ENCODE data around the gene MGMT. TPM values are rescaled to one million over a fixed set of nuclear protein-coding genes. Genes with fewer than 3 reads are reported as not detected.

The MGMT gene
- total RNA-seq, 2 donors from 2014 or later = 14.6 to 17.2 TPM

DNA sequence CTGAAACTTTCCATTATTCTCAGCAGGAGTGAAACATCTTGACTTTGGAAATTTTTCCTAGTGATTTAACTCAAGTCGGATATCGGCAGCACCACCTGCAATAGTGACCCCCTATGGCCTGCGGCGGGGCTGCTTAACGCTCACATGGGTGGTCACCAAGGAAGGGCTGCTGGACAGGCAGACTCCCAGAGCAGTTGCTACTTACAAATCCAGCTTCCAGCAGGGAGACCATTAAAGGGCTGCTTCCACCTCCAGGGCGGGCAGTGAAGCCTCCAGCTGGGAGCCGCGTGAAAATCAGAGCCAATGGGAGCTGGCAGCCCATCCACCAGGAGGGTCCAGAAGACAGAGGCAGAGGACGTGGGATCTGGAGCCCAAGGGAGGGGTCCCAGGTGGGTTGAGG is 122.5 kb downstream of the MGMT start:
- Mint-ChIP-seq H3K4me3 (no peak overlapping the region), H3K27me3 (no peaks in the 10 kb centered on the region), H3K36me3 (ENCODE audit: low read depth) (no peaks in the 10 kb centered on the region), H3K27ac (no peak overlapping the region), H3K4me1 (no peaks in the 10 kb centered on the region)
- peaks cover 5% of the 10 kb centered on the region for H3K9me3 ChIP-seq (ENCODE audit: control insufficient read depth, low read length, poor library complexity, severe bottlenecking)
- no peak for ATAC-seq
- no peak for DNase-seq

GRCh38 chr10:129593953-129594352 is 126.9 kb downstream of the MGMT start:
- H3K27ac Mint-ChIP-seq = no peak overlapping the region
- no peak overlapping the region for H3K4me3 Mint-ChIP-seq
- ATAC-seq = no peak
- no peak for DNase-seq
- H3K9me3 ChIP-seq (ENCODE audit: control insufficient read depth, low read length, poor library complexity, severe bottlenecking) = peaks cover 3% of the 10 kb centered on the region
- H3K27me3 Mint-ChIP-seq = no peaks in the 10 kb centered on the region
- H3K36me3 Mint-ChIP-seq (ENCODE audit: low read depth) = peaks cover 4% of the 10 kb centered on the region
- H3K4me1 Mint-ChIP-seq = no peaks in the 10 kb centered on the region

GRCh38 chr10:129594811-129595210 is 127.8 kb downstream of the MGMT start:
- Mint-ChIP-seq H3K27ac (no peak overlapping the region), H3K4me3 (no peak overlapping the region), H3K27me3 (no peaks in the 10 kb centered on the region), H3K4me1 (no peaks in the 10 kb centered on the region), H3K36me3 (ENCODE audit: low read depth) (peaks cover 4% of the 10 kb centered on the region)
- DNase-seq (no peak), ATAC-seq (no peak)
- peaks cover 2% of the 10 kb centered on the region for H3K9me3 ChIP-seq (ENCODE audit: control insufficient read depth, low read length, poor library complexity, severe bottlenecking)

DNA sequence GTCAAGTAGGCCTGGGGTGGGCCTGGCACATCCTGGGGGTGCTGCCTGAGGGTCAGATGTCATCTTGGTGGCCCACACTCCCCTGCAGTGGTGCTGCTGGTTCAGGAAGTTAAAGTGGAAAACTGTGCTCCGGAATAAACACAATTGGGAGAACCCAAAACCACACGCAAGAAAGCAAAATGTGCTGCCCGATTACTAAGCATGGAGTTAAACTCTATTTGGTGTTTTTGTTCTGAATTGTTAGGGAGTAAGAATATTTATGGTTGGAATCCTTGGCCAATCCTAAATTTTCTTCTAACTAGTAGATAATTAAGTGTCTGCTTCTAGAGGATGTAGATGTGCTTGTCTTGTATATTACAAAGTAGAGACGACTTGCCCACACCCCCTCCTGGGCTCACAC is 131.4 kb downstream of the MGMT start:
- ATAC-seq (no peak), DNase-seq (no peak)
- Mint-ChIP-seq H3K27ac (no peak overlapping the region), H3K27me3 (no peaks in the 10 kb centered on the region), H3K36me3 (ENCODE audit: low read depth) (peaks cover 4% of the 10 kb centered on the region), H3K4me3 (no peak overlapping the region), H3K4me1 (no peaks in the 10 kb centered on the region)
- peaks cover 5% of the 10 kb centered on the region for H3K9me3 ChIP-seq (ENCODE audit: control insufficient read depth, low read length, poor library complexity, severe bottlenecking)

- no peaks in the 10 kb centered on the region for H3K4me1 Mint-ChIP-seq
- H3K27ac Mint-ChIP-seq = no peak overlapping the region
- DNase-seq = no peak
- peaks cover 5% of the 10 kb centered on the region for H3K9me3 ChIP-seq (ENCODE audit: control insufficient read depth, low read length, poor library complexity, severe bottlenecking)
- no peak overlapping the region for H3K4me3 Mint-ChIP-seq
- ATAC-seq = no peak
- H3K27me3 Mint-ChIP-seq = no peaks in the 10 kb centered on the region
- peaks cover 6% of the 10 kb centered on the region for H3K36me3 Mint-ChIP-seq (ENCODE audit: low read depth)
Observed at GRCh38 chr10:129599160-129599559, 132.1 kb downstream of the MGMT start.

GRCh38 chr10:129601737-129602136 is 134.7 kb downstream of the MGMT start:
- peaks cover 3% of the 10 kb centered on the region for H3K36me3 Mint-ChIP-seq (ENCODE audit: low read depth)
- H3K27ac Mint-ChIP-seq = no peak overlapping the region
- no peaks in the 10 kb centered on the region for H3K4me1 Mint-ChIP-seq
- DNase-seq (no peak), ATAC-seq (no peak)
- peaks cover 2% of the 10 kb centered on the region for H3K9me3 ChIP-seq (ENCODE audit: control insufficient read depth, low read length, poor library complexity, severe bottlenecking)
- H3K27me3 Mint-ChIP-seq = no peaks in the 10 kb centered on the region
- H3K4me3 Mint-ChIP-seq = no peak overlapping the region

DNA sequence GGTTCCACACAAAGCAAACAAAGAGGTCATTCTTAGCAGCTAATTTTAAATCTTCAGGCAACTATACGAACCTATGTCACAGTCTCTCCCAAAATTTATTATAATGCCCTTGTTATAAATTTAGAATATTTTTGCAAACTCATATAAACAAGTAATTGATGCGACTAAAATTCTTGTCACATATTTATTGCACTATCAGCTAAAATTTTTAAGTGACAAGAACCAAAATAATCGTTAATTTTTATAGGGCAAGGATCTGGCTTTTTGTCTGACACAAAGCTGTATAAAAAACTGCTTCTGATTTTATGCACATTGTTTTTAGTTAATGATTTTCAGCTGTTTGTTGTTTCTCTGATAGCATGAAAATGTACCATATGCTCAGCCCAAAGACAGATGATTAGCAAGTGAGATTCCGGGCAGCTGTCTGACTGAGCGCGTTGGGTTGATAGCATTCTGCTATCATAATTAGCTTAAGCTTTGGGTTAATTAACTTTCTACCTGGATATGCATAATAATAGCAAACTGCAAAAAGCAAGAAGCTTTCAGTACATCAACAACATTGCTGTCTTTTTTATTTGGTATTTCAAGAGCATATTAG is 136.0 kb downstream of the MGMT start:
- DNase-seq (no peak), ATAC-seq (no peak)
- H3K4me3 Mint-ChIP-seq = no peak overlapping the region
- peaks cover 6% of the 10 kb centered on the region for H3K36me3 Mint-ChIP-seq (ENCODE audit: low read depth)
- H3K27ac Mint-ChIP-seq = no peak overlapping the region
- H3K27me3 Mint-ChIP-seq = no peaks in the 10 kb centered on the region
- H3K4me1 Mint-ChIP-seq = no peaks in the 10 kb centered on the region
- H3K9me3 ChIP-seq (ENCODE audit: control insufficient read depth, low read length, poor library complexity, severe bottlenecking) = peaks cover 2% of the 10 kb centered on the region

- DNase-seq = no peak
- Mint-ChIP-seq H3K4me3 (no peak overlapping the region), H3K27ac (no peak overlapping the region), H3K27me3 (no peaks in the 10 kb centered on the region), H3K36me3 (ENCODE audit: low read depth) (peaks cover 6% of the 10 kb centered on the region), H3K4me1 (peaks cover under 1% of the 10 kb centered on the region)
- ATAC-seq = no peak
- H3K9me3 ChIP-seq (ENCODE audit: control insufficient read depth, low read length, poor library complexity, severe bottlenecking) = peaks cover 2% of the 10 kb centered on the region
Observed at GRCh38 chr10:129604333-129605032, 137.4 kb downstream of the MGMT start.

DNA sequence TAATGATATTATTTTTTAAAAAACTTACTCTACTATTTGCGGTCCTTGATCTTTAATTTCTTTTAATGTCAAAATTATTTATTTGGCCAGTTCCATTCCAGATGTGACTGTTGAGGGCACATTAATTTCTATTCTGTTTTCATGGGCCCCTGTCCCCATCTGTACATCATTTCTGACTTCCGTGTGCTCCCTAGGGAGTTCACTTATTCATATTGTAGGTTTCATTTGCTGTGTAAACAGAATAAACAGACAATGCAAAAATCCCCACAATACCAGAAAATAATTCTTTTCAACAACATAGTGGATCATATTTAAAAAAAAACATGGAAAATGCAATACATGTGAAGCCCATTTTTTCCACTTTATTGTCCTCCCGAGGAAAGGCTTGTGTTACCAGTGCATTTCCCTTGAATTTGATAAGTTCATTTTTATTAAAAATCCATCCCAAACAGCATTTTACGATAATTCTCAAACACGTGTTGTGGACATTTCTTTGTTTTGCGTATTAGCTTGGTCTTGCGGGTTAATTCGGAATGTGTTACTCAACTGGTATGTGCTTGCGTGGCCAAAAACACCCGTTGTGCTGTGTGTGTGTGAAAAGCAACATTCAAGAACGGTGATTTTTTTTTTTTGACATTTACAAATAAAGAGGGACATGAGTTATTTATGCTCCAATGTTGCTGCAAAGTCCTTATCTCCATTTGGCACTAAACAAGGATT is 138.4 kb downstream of the MGMT start:
- no peak for DNase-seq
- peaks cover 3% of the 10 kb centered on the region for H3K4me1 Mint-ChIP-seq
- peak overlapping the region; percentile 16 for H3K27ac Mint-ChIP-seq
- H3K36me3 Mint-ChIP-seq (ENCODE audit: low read depth) = peaks cover 6% of the 10 kb centered on the region
- no peak overlapping the region for H3K4me3 Mint-ChIP-seq
- no peaks in the 10 kb centered on the region for H3K27me3 Mint-ChIP-seq
- peaks cover 2% of the 10 kb centered on the region for H3K9me3 ChIP-seq (ENCODE audit: control insufficient read depth, low read length, poor library complexity, severe bottlenecking)
- no peak for ATAC-seq

- DNase-seq (no peak), ATAC-seq (no peak)
- peaks cover under 1% of the 10 kb centered on the region for H3K9me3 ChIP-seq (ENCODE audit: control insufficient read depth, low read length, poor library complexity, severe bottlenecking)
- peak overlapping the region; percentile 16 for H3K27ac Mint-ChIP-seq
- no peaks in the 10 kb centered on the region for H3K27me3 Mint-ChIP-seq
- no peak overlapping the region for H3K4me3 Mint-ChIP-seq
- H3K4me1 Mint-ChIP-seq = peaks cover 3% of the 10 kb centered on the region
- peaks cover 6% of the 10 kb centered on the region for H3K36me3 Mint-ChIP-seq (ENCODE audit: low read depth)
Observed at GRCh38 chr10:129605986-129606518, 139.0 kb downstream of the MGMT start.

GRCh38 chr10:129607607-129608109 is 140.6 kb downstream of the MGMT start:
- H3K9me3 ChIP-seq (ENCODE audit: control insufficient read depth, low read length, poor library complexity, severe bottlenecking) = no peaks in the 10 kb centered on the region
- ATAC-seq (no peak), DNase-seq (no peak)
- peaks cover 3% of the 10 kb centered on the region for H3K4me1 Mint-ChIP-seq
- H3K27me3 Mint-ChIP-seq = no peaks in the 10 kb centered on the region
- peaks cover 6% of the 10 kb centered on the region for H3K36me3 Mint-ChIP-seq (ENCODE audit: low read depth)
- no peak overlapping the region for H3K4me3 Mint-ChIP-seq
- no peak overlapping the region for H3K27ac Mint-ChIP-seq

DNA sequence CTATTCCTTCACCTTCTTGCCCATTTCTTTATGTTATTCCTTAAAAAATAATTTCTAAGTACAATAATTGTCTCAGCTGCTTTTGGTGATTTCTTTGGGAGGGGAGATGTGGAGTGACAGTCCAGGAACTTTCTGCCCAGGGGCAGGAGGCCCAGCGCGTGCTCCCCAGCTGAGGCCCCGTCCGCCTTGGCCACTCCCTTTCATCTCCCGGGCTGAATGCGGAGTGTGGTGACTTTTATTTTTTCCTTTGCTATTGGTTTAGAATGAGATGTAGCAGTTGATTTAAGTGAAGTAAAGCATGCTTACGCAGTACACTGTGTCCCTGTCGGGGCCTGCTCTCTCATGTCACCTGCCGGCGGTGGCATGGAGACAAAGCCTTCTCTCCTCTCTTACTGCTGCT is 141.6 kb downstream of the MGMT start:
- DNase-seq (no peak), ATAC-seq (no peak)
- peaks cover 3% of the 10 kb centered on the region for H3K4me1 Mint-ChIP-seq
- no peak overlapping the region for H3K27ac Mint-ChIP-seq
- no peak overlapping the region for H3K4me3 Mint-ChIP-seq
- H3K9me3 ChIP-seq (ENCODE audit: control insufficient read depth, low read length, poor library complexity, severe bottlenecking) = no peaks in the 10 kb centered on the region
- peaks cover 6% of the 10 kb centered on the region for H3K36me3 Mint-ChIP-seq (ENCODE audit: low read depth)
- no peaks in the 10 kb centered on the region for H3K27me3 Mint-ChIP-seq

GRCh38 chr10:129609551-129609950 is 142.5 kb downstream of the MGMT start:
- H3K36me3 Mint-ChIP-seq (ENCODE audit: low read depth) = peaks cover 3% of the 10 kb centered on the region
- peaks cover 3% of the 10 kb centered on the region for H3K4me1 Mint-ChIP-seq
- H3K4me3 Mint-ChIP-seq = no peak overlapping the region
- DNase-seq (no peak), ATAC-seq (no peak)
- no peak overlapping the region for H3K27ac Mint-ChIP-seq
- H3K9me3 ChIP-seq (ENCODE audit: control insufficient read depth, low read length, poor library complexity, severe bottlenecking) = no peaks in the 10 kb centered on the region
- H3K27me3 Mint-ChIP-seq = no peaks in the 10 kb centered on the region
